Trophoblast cell (in vitro differentiated cells and primary cell): ENCODE data around the gene TAX1BP1.
A peak's percentile ranks its signal among the peaks of the same experiment; 100 is the strongest.

Source experiments
- DNase-seq, 2 donors: peaks; one replicate each; pipeline ENCODE4 v3.0.0-alpha.2; 2016
- H2AFZ ChIP-seq: 2 replicates; pipeline ENCODE4 v1.6.1; 2013; ENCODE audit warnings: low read length, moderate library complexity, mild to moderate bottlenecking; ENCODE audit not compliant: insufficient read depth, poor library complexity
- H2AK5ac ChIP-seq: 2 replicates; pipeline ENCODE4 v1.6.1; 2013; ENCODE audit warnings: mild to moderate bottlenecking, low read length
- H2BK120ac ChIP-seq: 2 replicates; pipeline ENCODE4 v1.6.1; 2013; ENCODE audit warnings: low read length, mild to moderate bottlenecking, moderate library complexity; ENCODE audit not compliant: insufficient read depth, poor library complexity
- H2BK12ac ChIP-seq: 2 replicates; pipeline ENCODE4 v1.6.1; 2013; ENCODE audit warnings: mild to moderate bottlenecking, low read length, moderate library complexity
- H2BK5ac ChIP-seq: 2 replicates; pipeline ENCODE4 v1.6.1; 2013; ENCODE audit warnings: low read length, low read depth, moderate library complexity, mild to moderate bottlenecking; ENCODE audit not compliant: poor library complexity
- H3K14ac ChIP-seq: 2 replicates; pipeline ENCODE4 v1.6.1; 2013; ENCODE audit warnings: mild to moderate bottlenecking, low read length
- H3K18ac ChIP-seq: 2 replicates; pipeline ENCODE4 v1.6.1; 2013; ENCODE audit warnings: mild to moderate bottlenecking, low read length
- H3K23ac ChIP-seq: 2 replicates; pipeline ENCODE4 v1.6.1; 2013; ENCODE audit warnings: low read length
- H3K27ac ChIP-seq: 2 replicates; pipeline ENCODE4 v1.5.1; 2013; ENCODE audit warnings: low read depth, mild to moderate bottlenecking, inconsistent platforms, low read length, moderate library complexity
- H3K27me3 ChIP-seq: 2 replicates; pipeline ENCODE4 v1.6.1; 2013; ENCODE audit warnings: inconsistent platforms, mild to moderate bottlenecking, low read length, moderate library complexity; ENCODE audit not compliant: insufficient read depth
- H3K36me3 ChIP-seq, 2 experiments: 1 replicate in 1 of 2; 2 replicates in 1 of 2; pipeline ENCODE4 v1.6.1; 2013; ENCODE audit warnings: low read length in 2 of 2, mild to moderate bottlenecking in 2 of 2, moderate library complexity in 1 of 2; ENCODE audit not compliant: insufficient read depth in 2 of 2, control insufficient read depth in 1 of 2
- H3K4ac ChIP-seq: 2 replicates; pipeline ENCODE4 v1.6.1; 2013; ENCODE audit warnings: low read depth, mild to moderate bottlenecking, low read length, moderate library complexity
- H3K4me1 ChIP-seq, 2 experiments: 1 replicate in 1 of 2; 2 replicates in 1 of 2; pipeline ENCODE4 v1.6.1; 2013; ENCODE audit warnings: low read length in 2 of 2, mild to moderate bottlenecking in 2 of 2, moderate library complexity in 1 of 2; ENCODE audit not compliant: insufficient read depth in 2 of 2, control insufficient read depth in 1 of 2
- H3K4me2 ChIP-seq: 2 replicates; pipeline ENCODE4 v1.6.1; 2013; ENCODE audit warnings: inconsistent platforms, mild to moderate bottlenecking, low read length, moderate library complexity
- H3K4me3 ChIP-seq: 2 replicates; pipeline ENCODE4 v1.5.1; 2013; ENCODE audit warnings: mild to moderate bottlenecking, low read depth, low read length, inconsistent platforms
- H3K79me1 ChIP-seq: one replicate; pipeline ENCODE4 v1.6.1; 2013; ENCODE audit warnings: low read length
- H3K79me2 ChIP-seq: 2 replicates; pipeline ENCODE4 v1.6.1; 2013; ENCODE audit warnings: low read length, mild to moderate bottlenecking; ENCODE audit not compliant: control insufficient read depth, insufficient read depth, poor library complexity
- H3K9ac ChIP-seq: 2 replicates; pipeline ENCODE4 v1.6.1; 2013; ENCODE audit warnings: mild to moderate bottlenecking, low read length
- H3K9me3 ChIP-seq: 2 replicates; pipeline ENCODE4 v1.6.1; 2013; ENCODE audit warnings: low read depth, mild to moderate bottlenecking, control low read depth, inconsistent platforms, low read length; ENCODE audit not compliant: insufficient read depth
- H4K12ac ChIP-seq: 2 replicates; pipeline ENCODE4 v1.6.1; 2013; ENCODE audit warnings: low read depth, mild to moderate bottlenecking, low read length, moderate library complexity
- H4K8ac ChIP-seq: 2 replicates; pipeline ENCODE4 v1.6.1; 2013; ENCODE audit warnings: low read depth, mild to moderate bottlenecking, low read length, moderate library complexity
- H4K91ac ChIP-seq: one replicate; pipeline ENCODE4 v1.6.1; 2013; ENCODE audit warnings: low read depth, mild to moderate bottlenecking, low read length, moderate library complexity
- WGBS: extraction: QIAGEN DNeasy Blood & Tissue Kit; methylation state at CpG from one replicate; pipeline ENCODE4 v1.1.7; 2013; ENCODE audit warnings: missing lambda C conversion rate; ENCODE audit not compliant: insufficient read length, insufficient coverage; ENCODE audit errors: extremely low coverage; 5-methylcytosine and 5-hydroxymethylcytosine counted together

The TAX1BP1 gene

GRCh38 chr7:27782849-27783248 is 42.9 kb downstream of the TAX1BP1 start:
- no CpG with 5 or more reads among the region's 2 CpGs for WGBS
- DNase-seq: no peak
- peaks cover 5 to 7% of the 10 kb centered on the region in 2 experiments for H3K36me3 ChIP-seq
- H3K4me1 ChIP-seq: no peaks in the 10 kb centered on the region
- no peak overlapping the region for H3K23ac ChIP-seq
- H3K9me3 ChIP-seq: no peaks in the 10 kb centered on the region
- no peak overlapping the region for H3K4me2 ChIP-seq
- H4K8ac ChIP-seq: no peak overlapping the region
- H3K4ac ChIP-seq: no peak overlapping the region
- no peak overlapping the region for H3K18ac ChIP-seq
- no peak overlapping the region for H2AK5ac ChIP-seq
- H3K79me2 ChIP-seq: no peaks in the 10 kb centered on the region
- H2BK120ac ChIP-seq: no peak overlapping the region
- H2BK5ac ChIP-seq: no peak overlapping the region
- no peak overlapping the region for H2AFZ ChIP-seq
- H3K27ac ChIP-seq: no peak overlapping the region
- no peak overlapping the region for H2BK12ac ChIP-seq
- H3K9ac ChIP-seq: no peak overlapping the region
- H4K12ac ChIP-seq: no peak overlapping the region
- no peak overlapping the region for H3K14ac ChIP-seq
- H3K27me3 ChIP-seq: no peaks in the 10 kb centered on the region
- H3K79me1 ChIP-seq: no peaks in the 10 kb centered on the region
- no peak overlapping the region for H3K4me3 ChIP-seq
- no peak overlapping the region for H4K91ac ChIP-seq

GRCh38 chr7:27784399-27785053 is 44.6 kb downstream of the TAX1BP1 start:
- Histone ChIP-seq H2AK5ac (no peak overlapping the region), H4K91ac (no peak overlapping the region), H3K18ac (no peak overlapping the region), H3K4me1 (no peaks in the 10 kb centered on the region), H3K79me1 (no peaks in the 10 kb centered on the region), H3K4me3 (no peak overlapping the region), H3K9ac (no peak overlapping the region), H3K4ac (no peak overlapping the region), H3K23ac (no peak overlapping the region), H2BK5ac (no peak overlapping the region), H3K9me3 (no peaks in the 10 kb centered on the region), H4K12ac (no peak overlapping the region), H2BK12ac (no peak overlapping the region), H3K27ac (no peak overlapping the region), H3K4me2 (no peak overlapping the region), H3K27me3 (no peaks in the 10 kb centered on the region), H3K79me2 (no peaks in the 10 kb centered on the region), H2AFZ (no peak overlapping the region), H2BK120ac (no peak overlapping the region), H4K8ac (no peak overlapping the region), H3K14ac (no peak overlapping the region), H3K36me3 (peaks cover 4 to 7% of the 10 kb centered on the region in 2 experiments)
- DNase-seq: peak; percentile 12 to 85
- WGBS: no CpG with 5 or more reads among the region's 6 CpGs

GRCh38 chr7:27788437-27788836 is 48.5 kb downstream of the TAX1BP1 start:
- Histone ChIP-seq H3K36me3 (peaks cover 6 to 9% of the 10 kb centered on the region in 2 experiments), H3K79me2 (no peaks in the 10 kb centered on the region), H4K91ac (no peak overlapping the region), H2AK5ac (no peak overlapping the region), H3K23ac (no peak overlapping the region), H3K14ac (no peak overlapping the region), H2AFZ (no peak overlapping the region), H3K79me1 (no peaks in the 10 kb centered on the region), H3K4ac (no peak overlapping the region), H3K9ac (no peak overlapping the region), H2BK120ac (no peak overlapping the region), H3K4me1 (no peaks in the 10 kb centered on the region), H3K9me3 (no peaks in the 10 kb centered on the region), H3K4me2 (no peak overlapping the region), H3K27me3 (no peaks in the 10 kb centered on the region), H4K8ac (no peak overlapping the region), H3K18ac (no peak overlapping the region), H3K27ac (no peak overlapping the region), H2BK12ac (no peak overlapping the region), H3K4me3 (no peak overlapping the region), H4K12ac (no peak overlapping the region), H2BK5ac (no peak overlapping the region)
- no peak for DNase-seq

- H3K4ac ChIP-seq: no peak overlapping the region
- H3K79me2 ChIP-seq: no peaks in the 10 kb centered on the region
- H3K27ac ChIP-seq: no peak overlapping the region
- H3K4me1 ChIP-seq: no peaks in the 10 kb centered on the region
- no peak overlapping the region for H3K4me3 ChIP-seq
- H4K8ac ChIP-seq: no peak overlapping the region
- H2AK5ac ChIP-seq: no peak overlapping the region
- no peaks in the 10 kb centered on the region for H3K9me3 ChIP-seq
- H4K91ac ChIP-seq: no peak overlapping the region
- no peak overlapping the region for H3K14ac ChIP-seq
- no peaks in the 10 kb centered on the region for H3K79me1 ChIP-seq
- H2AFZ ChIP-seq: no peak overlapping the region
- H2BK120ac ChIP-seq: no peak overlapping the region
- peak in 1 of 2 donors; percentile 57 for DNase-seq
- peaks cover 6 to 8% of the 10 kb centered on the region in 2 experiments for H3K36me3 ChIP-seq
- H3K18ac ChIP-seq: no peak overlapping the region
- no peak overlapping the region for H2BK12ac ChIP-seq
- no peak overlapping the region for H3K4me2 ChIP-seq
- H4K12ac ChIP-seq: no peak overlapping the region
- no peak overlapping the region for H3K9ac ChIP-seq
- no peaks in the 10 kb centered on the region for H3K27me3 ChIP-seq
- no CpG with 5 or more reads among the region's 1 CpG for WGBS
- no peak overlapping the region for H3K23ac ChIP-seq
- H2BK5ac ChIP-seq: no peak overlapping the region
Observed at GRCh38 chr7:27793780-27794179, 53.8 kb downstream of the TAX1BP1 start.
